Head of caudate nucleus (tissue), 42 donors: Measurements from ENCODE around the gene TGFBR2.
A peak's percentile ranks its signal among the peaks of the same experiment; 100 is the strongest.
"Not testable (repeated sequence)": the region's sequence is repeated elsewhere in the genome, so short reads cannot be mapped to it uniquely, and the experiment has no call there.

Experiments used
- DNase-seq, 42 donors: peaks; one replicate each; pipeline versions ENCODE4 v3.0.0 to v3.0.0-alpha.2; 2020 to 2021; ENCODE audit warnings: mixed read lengths in 7 of 42
- intact Hi-C: fragments of 100-400 bp; cut with DNase I; formaldehyde crosslinking; loops from one replicate; pipeline ENCODE4 v1.15.0; 2022

Gene TGFBR2

DNA sequence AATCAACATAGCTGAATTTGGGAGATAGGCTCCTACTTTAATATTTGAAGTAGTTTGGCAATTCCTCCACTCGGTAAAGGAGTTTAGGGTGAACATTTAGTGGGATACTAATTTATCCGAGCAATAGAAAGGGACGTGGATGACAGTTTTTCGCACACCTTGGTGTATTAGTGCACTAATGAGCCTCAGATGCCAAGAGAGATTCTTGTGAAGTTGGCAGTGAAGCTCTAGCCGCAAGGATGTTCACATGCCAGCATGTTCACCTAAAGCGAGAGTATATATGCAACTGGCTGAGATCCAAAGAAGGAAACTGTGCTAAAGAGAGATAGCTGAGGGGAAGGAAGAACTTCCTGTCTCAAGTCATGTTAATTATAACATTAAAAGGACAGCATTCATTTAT, 58.5 kb downstream of the TGFBR2 start:
- DNase-seq = no peak

DNA sequence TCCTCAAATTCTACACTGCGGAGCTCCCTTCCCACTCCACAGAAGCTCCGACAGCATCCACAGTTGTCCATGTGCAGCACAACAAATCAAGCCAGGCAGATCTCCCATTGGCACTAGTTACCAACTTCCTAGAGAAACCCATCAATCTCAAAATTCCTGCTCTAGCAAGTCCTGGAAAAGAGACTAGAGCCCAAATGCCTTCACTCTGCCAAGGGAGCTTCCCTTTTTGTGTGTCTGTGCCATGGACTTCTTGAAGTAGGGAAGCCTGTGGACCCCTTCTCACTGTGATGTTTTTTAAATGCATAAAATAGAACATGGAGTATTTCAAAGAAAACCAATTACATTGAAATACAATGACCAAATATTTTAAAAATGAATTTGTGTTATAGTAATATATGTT, 59.1 kb downstream of the TGFBR2 start:
- intact Hi-C loops = no loop called here
- DNase-seq = no peak

More for the DNA sequence above, 58.5 kb downstream of the TGFBR2 start:
- intact Hi-C loops = no loop called here

DNA sequence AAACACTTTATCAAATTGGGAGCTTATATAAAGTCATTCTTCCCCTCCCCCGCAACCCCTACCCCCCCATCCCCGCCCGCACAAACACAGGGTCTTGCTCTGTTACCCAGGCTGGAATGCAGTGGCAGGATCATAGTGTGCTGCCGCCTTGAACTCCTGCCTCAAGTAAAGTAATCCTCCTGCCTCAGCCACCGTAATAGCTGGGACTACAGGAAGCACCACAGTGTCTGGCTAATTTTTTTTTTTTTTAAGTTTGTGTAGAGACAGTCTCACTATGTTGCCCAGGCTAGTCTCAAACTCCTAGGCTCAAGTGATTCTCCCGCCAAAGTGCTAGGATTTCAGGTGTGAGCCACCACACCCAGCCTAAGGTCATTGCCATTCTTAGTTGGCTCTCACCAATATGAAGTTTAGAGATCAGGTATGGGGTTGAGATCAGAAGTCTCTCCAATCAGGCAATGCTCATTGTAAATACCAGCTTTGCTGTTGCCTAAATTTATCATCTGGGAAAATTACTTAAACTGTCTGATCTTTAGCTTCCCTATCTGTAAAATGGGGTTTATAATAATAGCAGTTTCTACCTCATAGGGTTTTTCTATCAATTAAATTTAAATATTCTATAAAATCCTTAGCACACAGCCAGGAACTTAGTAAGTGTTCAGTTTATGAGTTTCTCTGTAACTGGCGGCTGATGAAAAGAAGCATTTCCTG, 60.3 kb downstream of the TGFBR2 start:
- DNase-seq = no peak
- intact Hi-C loops = no loop called here

DNA sequence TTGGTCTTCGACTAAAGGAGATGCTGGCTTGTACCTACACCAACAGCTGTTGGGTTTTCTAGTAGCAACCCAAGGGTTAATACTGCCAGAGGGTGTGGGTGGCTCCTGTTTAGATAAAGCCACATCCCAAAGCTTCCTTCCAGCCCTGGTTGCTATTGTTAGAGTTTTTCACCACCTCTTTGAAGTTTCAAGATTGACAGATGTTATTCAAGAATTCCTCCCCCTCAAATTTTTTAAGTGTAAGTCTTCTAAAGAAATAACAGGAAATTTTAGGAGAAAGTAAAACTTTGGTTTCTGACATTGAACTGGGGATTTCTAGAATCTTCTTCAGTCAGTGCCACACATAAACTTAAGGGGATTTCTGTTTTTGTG, 60.9 kb downstream of the TGFBR2 start:
- intact Hi-C loops = no loop called here
- no peak for DNase-seq

DNA sequence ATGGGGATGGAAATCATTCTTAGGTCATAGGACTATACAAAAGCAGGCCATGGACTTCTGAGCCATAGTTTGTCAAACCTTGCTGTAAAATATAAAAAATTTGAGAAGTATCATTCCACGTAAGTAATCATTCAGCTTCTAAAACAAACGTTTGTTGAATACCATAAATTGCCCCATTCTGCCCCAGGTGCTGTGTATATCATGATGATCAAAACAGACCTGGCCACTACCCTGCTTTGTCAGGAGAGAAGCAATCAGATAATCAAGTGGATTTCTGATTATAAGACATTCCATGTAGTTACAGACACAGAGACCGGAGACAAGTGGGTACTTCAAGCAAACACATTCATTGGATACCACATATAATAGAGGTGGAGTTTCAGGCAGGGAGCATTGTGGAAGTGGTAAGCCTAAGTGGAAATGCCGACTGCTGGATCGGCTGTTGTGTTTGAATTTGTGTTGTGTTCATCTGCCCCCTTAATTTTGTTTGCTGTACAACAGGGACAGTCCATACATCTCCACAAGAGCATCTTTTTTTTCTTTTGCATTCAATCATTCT, 61.7 kb downstream of the TGFBR2 start:
- intact Hi-C loops = no loop called here
- DNase-seq = no peak

DNA sequence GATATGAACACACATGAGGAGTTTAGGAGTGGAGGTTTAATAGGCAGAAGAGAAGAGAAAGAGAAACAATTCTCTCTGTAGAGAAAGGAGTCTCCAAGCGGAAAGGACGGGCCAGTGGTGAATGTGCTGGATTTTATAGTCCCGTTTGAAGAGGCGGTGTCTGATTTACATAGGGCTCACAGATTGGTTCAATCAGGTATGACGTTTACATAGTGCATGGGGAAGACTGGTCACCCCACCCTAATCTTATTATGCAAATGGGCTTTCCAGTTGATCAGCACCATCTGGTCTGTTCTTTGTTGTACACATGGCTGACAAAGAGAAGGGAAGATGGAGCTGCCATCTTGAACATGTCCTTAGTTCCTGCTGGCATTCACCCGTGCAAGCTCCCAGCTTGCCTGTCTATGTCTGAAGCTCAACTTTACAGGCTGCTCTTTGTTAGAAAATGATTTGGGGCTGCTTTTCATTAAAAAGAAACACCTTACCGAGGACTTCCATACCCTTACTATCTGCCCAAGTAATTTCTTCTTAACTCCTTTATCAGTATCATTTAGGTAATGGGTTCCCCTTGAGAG, 63.0 kb downstream of the TGFBR2 start:
- DNase-seq, intact Hi-C loops: not testable (repeated sequence)

DNA sequence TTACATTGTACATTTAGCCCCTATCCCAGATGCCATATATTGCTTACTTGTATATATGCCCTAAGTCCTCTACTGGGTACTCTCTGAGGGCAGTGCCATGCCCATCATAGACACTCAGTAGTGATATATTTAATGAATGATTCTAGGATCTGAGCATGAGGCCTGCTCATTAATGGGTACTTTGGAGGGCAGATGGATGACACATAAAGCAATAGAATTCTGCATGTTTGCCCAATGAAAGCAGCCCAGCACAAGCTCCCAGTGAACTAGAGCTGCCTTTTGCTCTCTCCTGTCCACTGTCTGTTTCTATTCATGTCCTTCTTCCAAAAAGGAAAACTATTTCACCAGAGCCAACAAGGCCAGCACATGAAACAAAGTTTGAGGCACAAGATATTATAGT, 63.9 kb downstream of the TGFBR2 start:
- no peak for DNase-seq
- intact Hi-C loops = no loop called here

DNA sequence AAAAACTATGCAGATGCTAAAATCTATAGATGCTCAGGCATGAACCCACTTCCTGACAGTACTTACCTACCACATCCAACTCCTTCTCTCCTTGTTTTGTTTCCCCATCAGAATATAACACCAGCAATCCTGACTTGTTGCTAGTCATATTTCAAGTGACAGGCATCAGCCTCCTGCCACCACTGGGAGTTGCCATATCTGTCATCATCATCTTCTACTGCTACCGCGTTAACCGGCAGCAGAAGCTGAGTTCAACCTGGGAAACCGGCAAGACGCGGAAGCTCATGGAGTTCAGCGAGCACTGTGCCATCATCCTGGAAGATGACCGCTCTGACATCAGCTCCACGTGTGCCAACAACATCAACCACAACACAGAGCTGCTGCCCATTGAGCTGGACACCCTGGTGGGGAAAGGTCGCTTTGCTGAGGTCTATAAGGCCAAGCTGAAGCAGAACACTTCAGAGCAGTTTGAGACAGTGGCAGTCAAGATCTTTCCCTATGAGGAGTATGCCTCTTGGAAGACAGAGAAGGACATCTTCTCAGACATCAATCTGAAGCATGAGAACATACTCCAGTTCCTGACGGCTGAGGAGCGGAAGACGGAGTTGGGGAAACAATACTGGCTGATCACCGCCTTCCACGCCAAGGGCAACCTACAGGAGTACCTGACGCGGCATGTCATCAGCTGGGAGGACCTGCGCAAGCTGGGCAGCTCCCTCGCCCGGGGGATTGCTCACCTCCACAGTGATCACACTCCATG, 65.3 kb downstream of the TGFBR2 start:
- DNase-seq = no peak
- intact Hi-C loops = no loop called here

DNA sequence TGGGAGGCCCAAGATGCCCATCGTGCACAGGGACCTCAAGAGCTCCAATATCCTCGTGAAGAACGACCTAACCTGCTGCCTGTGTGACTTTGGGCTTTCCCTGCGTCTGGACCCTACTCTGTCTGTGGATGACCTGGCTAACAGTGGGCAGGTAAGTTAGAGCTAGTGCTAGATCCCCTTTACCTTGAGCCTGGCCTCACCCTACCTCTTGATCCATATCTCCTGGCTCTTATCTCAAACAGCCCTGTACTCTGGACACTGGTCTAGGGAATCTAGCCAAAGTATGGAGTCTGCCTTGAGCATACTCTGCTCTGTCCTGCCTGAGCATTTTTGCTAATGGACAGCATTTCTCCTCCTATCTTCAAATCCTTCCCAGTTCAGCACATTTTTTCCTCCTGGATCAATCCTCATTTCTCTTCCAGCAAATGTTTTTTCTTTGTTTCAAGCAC, 65.9 kb downstream of the TGFBR2 start:
- DNase-seq = no peak

DNA sequence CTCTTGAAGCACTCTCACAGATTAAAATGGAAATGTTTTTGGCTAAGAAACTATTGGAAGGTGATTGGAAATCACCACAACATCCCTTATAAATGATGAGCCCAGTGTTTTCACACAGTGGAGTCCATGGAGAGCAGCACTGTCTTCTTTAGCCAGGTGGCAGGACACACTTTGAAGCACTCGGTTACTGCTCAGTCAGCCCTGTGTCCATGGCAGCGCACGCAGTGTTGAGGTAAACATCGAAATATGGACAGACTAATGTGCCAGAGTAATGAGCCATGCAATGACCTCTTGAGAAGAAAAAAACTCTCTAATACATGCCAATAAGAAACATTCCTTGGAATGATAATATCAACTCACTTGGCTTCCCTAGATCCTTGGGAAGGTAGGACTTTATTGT, 66.6 kb downstream of the TGFBR2 start:
- intact Hi-C loops = no loop called here
- no peak for DNase-seq

More for the DNA sequence above, 65.9 kb downstream of the TGFBR2 start:
- intact Hi-C loops = no loop called here

DNA sequence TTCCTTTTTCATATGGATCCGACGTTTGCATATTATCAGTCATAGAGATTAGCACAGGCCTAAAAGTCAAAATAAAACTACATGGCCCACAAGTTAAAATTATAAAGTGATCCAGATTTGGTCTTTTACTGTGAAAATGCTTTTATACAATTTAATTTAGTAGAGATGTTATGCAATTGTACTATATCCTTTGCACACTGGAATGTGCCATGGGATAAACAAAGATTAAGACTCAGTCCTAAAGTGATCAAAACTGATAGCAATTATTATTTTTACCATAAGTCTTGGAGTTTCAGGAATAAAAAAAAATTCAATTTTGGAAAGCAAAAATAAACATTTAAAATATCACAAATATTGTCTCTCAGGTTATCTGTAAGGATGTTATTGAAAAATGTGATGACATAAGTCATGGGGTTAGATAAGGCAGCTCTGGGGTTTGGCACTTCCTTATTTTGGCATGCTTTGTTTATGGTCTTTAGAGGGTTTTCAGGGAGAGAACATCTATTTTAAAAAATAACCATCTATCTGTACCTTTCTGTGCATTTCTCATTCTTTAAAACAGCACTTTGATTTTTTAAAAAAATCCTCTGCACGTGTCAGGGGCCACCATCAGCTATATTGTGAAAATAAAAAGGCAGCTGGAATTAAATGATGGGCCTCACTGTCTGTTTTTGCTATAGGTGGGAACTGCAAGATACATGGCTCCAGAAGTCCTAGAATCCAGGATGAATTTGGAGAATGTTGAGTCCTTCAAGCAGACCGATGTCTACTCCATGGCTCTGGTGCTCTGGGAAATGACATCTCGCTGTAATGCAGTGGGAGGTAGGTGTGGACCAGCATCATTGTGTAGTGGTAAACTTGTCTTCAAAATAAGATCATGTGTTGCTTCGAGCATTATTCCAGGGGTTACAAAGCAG, 67.3 kb downstream of the TGFBR2 start:
- intact Hi-C loops = no loop called here
- no peak for DNase-seq

DNA sequence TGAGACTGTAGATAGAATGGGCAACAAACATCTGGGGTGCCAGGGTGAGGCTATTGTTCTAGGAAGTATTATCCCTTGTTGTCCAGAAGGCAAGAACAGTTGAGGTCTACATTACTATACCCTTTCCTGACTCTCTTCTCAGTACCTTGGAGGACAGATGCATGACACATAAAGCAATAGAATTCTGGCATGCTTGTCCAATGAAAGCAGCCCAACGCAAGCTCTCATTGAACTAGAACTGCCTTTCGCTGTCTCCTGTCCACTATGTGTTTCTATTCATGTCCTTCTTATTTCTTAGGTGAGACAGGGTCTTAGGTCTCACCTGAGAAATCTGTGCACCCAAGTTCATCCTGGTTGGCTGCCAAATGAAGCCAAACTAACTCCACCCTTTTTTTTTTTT, 68.6 kb downstream of the TGFBR2 start:
- intact Hi-C loops = no loop called here
- no peak for DNase-seq

DNA sequence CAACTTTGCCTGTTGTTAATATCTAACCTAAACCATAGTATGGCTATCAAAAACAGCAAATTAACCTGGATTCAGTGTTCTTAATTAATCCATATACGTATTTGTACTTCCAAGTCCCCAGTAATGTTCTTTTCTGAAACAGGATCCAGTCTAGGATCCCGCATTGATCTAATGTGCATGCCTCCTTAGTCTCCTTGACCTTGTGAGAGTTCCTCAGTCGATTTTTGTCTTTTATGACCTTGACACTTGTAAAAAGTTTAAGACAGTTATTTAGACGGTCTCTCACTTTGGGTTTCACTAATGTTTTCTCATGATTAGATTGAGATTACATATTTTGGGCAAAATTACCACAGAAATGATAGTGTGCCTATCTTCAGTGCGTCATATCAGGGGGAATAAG, 69.4 kb downstream of the TGFBR2 start:
- DNase-seq = no peak
- intact Hi-C loops = no loop called here

DNA sequence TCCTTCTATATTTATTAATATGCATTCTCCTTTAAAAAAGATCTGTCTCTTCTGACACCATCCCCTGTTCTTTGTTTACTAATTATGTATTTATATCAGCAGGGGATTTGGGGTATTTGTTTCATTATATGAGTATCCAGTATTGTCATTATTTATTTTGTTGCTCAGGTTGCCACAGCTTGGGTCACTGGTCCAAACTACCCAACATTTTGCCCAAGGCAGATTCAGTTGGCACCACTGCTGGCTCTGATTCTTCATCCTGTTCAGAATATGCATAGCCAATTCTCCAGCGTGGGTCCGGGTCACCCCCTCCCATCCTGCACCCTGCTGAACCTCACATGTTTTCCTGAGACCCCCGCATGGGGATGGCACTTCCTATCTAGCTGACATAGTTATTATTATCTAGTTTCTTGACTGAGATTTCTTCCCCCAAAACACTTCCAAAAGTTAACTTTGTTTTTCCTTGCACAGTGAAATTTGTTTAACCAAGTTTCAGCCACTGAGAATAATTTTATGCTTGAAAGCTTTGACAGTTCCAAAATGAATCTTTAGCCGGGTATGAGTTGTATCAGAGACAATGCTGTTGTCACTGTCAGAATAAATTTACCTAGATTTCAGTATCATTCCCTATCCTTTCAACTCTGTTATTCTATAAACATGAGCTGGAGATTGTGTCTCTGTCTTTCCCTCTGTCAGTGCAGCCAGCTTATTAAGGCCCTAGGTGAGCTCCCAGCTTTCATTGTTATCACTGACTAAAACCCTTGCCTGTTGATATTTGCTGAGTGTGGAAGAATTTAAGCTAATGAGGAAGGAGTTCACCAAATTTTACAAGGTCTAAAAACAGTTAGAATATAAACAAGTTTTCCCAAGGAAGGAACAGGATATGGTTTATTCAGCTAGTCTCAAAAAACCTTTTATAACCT, 70.3 kb downstream of the TGFBR2 start:
- DNase-seq = no peak
- intact Hi-C loops = no loop called here

DNA sequence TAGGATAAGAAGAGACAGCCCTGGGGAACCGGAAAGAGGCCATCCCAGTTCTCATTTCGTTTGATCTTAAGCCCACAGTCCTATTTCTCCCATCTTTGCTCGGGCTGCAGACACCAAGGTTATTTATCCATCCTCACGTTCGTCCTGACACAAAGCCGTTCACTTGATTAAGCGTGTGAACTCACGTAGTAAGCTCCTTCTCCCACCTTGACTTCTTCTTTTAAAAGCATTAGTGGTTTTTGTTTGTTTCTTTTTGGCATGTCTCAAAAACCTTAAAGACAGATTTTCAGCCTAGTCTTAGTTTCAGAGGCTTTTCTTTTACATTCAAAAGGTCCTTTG, 70.9 kb downstream of the TGFBR2 start:
- no peak for DNase-seq
- intact Hi-C loops = no loop called here

DNA sequence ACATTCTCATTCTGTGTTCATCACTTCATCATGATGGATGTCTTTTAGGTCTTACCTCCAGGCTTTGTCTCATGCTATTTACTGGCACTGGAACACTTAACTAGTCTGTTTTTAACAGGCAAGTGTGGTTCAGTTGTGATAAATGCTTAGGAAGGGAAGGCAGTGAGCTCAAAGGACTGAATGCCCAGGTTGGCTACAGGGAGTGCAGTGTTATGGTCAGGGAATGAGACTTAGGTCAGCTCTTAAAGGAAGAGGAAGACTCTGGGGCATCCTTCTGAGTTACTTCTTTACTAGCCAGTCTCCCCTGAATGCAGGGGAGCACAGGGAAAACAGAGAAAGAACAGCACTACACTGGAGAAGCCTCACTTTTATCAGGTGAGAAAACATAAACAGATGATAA, 72.6 kb downstream of the TGFBR2 start:
- intact Hi-C loops = no loop called here
- DNase-seq = no peak

DNA sequence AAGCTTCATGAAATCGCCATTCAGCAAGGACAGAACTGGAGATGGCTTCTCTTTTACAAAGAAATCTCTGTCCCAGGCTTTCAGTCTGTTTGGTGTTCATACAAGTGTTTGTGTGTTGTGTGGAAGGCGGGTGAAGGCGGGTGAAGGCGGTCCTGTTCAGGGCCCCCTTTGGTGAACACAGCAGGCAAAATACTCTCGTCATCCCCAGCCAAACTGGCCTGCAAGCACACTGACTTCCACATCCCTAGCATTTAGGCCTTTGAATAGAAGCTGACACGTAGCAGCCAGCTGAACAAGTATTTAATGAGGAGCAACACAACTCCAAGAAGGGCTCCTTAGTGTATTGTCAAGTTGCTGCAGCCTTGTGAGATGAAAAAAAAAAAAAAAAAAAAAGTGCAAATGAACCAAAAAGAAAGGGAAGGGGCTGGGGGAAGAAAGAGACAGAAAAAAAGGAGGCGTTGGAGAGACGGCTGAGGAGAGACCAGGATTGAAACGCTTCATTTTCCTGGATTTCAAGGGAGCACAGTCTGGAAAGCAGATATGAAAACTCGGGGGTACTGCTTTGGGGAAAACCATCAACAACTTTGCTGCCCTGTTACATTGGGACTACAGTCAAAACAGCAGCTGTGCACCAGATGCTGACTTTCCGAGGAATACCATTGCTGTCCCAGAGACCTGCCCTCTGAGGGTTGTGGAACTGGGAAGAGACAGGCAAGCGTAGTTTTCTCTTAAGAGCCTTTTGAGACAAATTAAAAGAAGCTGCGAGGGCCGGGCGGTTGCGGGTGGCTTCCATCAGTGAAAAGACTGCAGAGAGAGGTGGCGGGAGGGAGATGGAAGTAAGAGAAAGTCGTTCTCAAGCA, 74.6 kb downstream of the TGFBR2 start:
- intact Hi-C loops = no loop called here
- DNase-seq = peak; percentile 61 to 92 (median 84)
